Stomach (tissue), 4 donors: ENCODE measurements around the gene DOCK2.

Experiments used
- POLR2A ChIP-seq, 4 donors: fragments of 450-650 bp; IDR thresholded peaks; one replicate each; pipeline ENCODE4 v1.6.1; 2016; ENCODE audit warnings: antibody characterized with exemption in 4 of 4, control low read depth in 2 of 4, mild to moderate bottlenecking in 1 of 4, moderate library complexity in 1 of 4
- TF ChIP-seq, protein P1 (sequence below), 7 experiments: fragments of 450-650 bp in 4 of 7; fragments of 200-600 bp in 3 of 7; sonication (generic) in 3 of 7; IDR thresholded peaks; one replicate each; pipeline ENCODE4 v1.5.1; 2016 to 2019; ENCODE audit warnings: antibody characterized with exemption in 7 of 7, control low read depth in 2 of 7, mild to moderate bottlenecking in 1 of 7

DNA sequence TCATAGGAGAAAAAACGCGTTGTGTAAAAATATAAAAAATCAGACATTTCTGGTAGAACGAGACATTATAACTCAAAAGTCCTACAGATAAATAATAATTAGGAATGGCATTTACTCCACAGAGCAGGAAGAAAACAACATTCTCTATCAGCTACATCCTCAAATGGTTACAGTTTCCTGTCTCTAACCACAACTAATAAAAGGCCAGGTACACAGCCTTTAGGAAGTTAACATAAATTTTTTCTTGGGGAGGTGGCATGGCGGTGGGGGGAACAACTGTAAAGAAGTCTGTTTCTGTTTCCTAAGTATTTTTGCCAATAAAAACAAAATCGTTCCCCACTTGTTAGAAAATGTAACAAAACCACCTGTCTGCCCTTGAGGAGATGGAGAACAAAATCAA is 298.7 kb downstream of the DOCK2 start:
- TF ChIP-seq, protein P1, sequence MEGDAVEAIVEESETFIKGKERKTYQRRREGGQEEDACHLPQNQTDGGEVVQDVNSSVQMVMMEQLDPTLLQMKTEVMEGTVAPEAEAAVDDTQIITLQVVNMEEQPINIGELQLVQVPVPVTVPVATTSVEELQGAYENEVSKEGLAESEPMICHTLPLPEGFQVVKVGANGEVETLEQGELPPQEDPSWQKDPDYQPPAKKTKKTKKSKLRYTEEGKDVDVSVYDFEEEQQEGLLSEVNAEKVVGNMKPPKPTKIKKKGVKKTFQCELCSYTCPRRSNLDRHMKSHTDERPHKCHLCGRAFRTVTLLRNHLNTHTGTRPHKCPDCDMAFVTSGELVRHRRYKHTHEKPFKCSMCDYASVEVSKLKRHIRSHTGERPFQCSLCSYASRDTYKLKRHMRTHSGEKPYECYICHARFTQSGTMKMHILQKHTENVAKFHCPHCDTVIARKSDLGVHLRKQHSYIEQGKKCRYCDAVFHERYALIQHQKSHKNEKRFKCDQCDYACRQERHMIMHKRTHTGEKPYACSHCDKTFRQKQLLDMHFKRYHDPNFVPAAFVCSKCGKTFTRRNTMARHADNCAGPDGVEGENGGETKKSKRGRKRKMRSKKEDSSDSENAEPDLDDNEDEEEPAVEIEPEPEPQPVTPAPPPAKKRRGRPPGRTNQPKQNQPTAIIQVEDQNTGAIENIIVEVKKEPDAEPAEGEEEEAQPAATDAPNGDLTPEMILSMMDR (IDR thresholded peaks at IDR 0.05) = no peak
- no peak for TF ChIP-seq POLR2A (IDR thresholded peaks at IDR 0.05)
